Activated naive CD4-positive, alpha-beta T cell treated with anti-CD3 and anti-CD28 coated beads, Interleukin-2, amount 50 U/mL, for 72 hours (primary cell): ENCODE results near the gene TFDP1. TPM values are rescaled to one million over a fixed set of nuclear protein-coding genes. Genes with fewer than 3 reads are reported as not detected.
A peak's percentile ranks its signal among the peaks of the same experiment; 100 is the strongest.
"Not testable (repeated sequence)": the region's sequence is repeated elsewhere in the genome, so short reads cannot be mapped to it uniquely, and the experiment has no call there.

Source experiments
- ATAC-seq, 2 donors: fragments of 150-1000 bp; cut with Tn5 transposase; 2 replicates each; pipeline ENCODE4 v1.10.0; 2021; ENCODE audit warnings: mild to moderate bottlenecking in 2 of 2, moderate library complexity in 2 of 2
- DNase-seq, 2 donors: peaks; one replicate each; pipeline ENCODE4 v3.0.0; 2021 to 2022; ENCODE audit warnings: low spot score in 2 of 2
- H3K27ac Mint-ChIP-seq, 2 donors: one replicate each; pipeline ENCODE4 v1.8.0; 2022; ENCODE audit warnings: mild to moderate bottlenecking in 2 of 2, mixed read lengths in 2 of 2
- H3K36me3 Mint-ChIP-seq, 2 donors: one replicate each; pipeline ENCODE4 v1.8.0; 2022; ENCODE audit warnings: mixed read lengths in 2 of 2
- H3K9me3 Mint-ChIP-seq, 2 donors: one replicate each; pipeline ENCODE4 v1.8.0; 2022; ENCODE audit warnings: mixed read lengths in 2 of 2
- total RNA-seq, 2 donors: library from RNA; stranded (reverse); gene quantifications; one replicate each; pipeline ENCODE4 v1.2.3, GENCODE V29; 2022

TFDP1 gene
- total RNA-seq, 2 donors from 2014 or later: 95.1 to 173 TPM

- ATAC-seq: no peak
- no peaks in the 10 kb centered on the region for H3K36me3 Mint-ChIP-seq
- no peaks in the 10 kb centered on the region for H3K9me3 Mint-ChIP-seq
- no peak overlapping the region for H3K27ac Mint-ChIP-seq
- DNase-seq: peak in 1 of 2 donors; percentile 28
These were observed 23.7 kb upstream of the TFDP1 start for GRCh38 chr13:113560645-113561416.

DNA sequence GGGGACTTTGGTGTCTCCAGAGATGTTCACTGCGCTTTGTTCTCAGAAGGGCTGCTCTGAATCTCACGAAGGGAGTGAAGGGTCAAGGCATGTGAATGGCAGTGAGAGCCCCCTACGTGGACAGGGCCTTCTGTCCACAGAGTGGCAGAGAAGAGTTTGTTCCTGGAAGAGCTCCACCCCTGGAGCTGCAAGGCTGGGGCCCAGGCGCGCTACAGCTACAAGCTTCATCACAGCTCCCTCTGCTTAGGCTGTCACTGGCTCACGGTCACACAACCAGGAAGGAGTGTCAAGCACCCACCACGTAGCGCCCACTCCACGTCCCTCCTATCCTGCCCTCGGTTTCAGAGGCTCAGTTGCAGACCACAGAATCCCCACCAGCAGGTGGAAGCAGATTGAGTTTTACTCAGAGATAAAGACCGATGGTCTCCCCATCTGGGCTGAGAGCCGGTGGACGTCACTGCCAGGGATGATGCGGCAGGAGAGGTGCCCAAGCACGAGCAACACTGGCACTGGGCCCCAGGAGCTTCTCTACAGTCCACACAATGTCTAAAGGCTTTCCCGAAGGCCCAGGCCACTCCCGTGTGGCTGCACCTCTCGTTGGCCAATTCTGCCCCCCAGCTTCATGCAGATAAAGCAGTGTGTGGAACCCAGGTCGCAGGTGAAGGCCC, 23.0 kb upstream of the TFDP1 start:
- DNase-seq (peak in 1 of 2 donors; percentile 34), ATAC-seq (no peak)
- H3K27ac Mint-ChIP-seq: no peak overlapping the region
- H3K9me3 Mint-ChIP-seq: no peaks in the 10 kb centered on the region
- no peaks in the 10 kb centered on the region for H3K36me3 Mint-ChIP-seq

- no peaks in the 10 kb centered on the region for H3K9me3 Mint-ChIP-seq
- ATAC-seq: peak; percentile 46 to 69
- DNase-seq: peak; percentile 41 to 44
- no peak overlapping the region for H3K27ac Mint-ChIP-seq
- H3K36me3 Mint-ChIP-seq: no peaks in the 10 kb centered on the region
These were observed 22.3 kb upstream of the TFDP1 start for GRCh38 chr13:113562085-113562749.

DNA sequence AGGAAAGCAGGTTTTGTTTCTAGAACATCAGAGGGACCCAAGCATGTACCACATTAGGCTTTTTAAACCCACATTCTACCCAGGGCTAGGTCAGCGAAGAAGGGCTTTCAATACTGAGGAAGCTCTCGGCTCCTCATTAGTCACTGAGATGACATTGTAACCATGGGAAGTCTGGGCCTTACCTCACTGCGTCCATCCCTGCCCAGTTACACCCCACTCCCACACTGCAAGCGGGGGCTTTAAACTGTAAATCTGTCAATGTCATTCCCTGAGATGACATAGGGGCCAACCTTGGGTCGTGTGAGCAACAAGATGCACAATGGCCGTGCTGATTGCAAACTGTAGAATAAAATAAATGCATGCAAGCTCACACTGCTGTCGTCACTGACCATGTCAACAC, 21.7 kb upstream of the TFDP1 start:
- H3K27ac Mint-ChIP-seq: no peak overlapping the region
- DNase-seq (no peak), ATAC-seq (no peak)
- H3K9me3 Mint-ChIP-seq: no peaks in the 10 kb centered on the region
- H3K36me3 Mint-ChIP-seq: no peaks in the 10 kb centered on the region

DNA sequence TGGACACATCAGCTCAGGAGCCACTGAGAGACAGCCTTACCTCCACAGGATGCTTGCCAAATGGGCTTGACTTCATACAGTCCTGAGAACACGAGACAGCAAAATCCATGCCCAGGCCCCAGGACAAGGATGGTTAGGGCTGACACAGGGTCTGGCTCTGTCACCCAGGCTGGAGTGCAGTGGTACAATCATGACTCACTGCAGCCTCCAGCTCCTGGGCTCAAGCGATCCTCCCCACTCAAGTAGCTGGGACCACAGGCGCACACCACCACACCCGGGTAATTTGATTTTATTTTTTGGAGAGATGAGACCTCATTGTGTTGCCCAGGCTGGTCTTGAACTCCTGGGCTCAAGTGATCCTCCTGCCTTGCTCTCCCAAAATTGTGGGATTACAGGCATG, 21.0 kb upstream of the TFDP1 start:
- H3K27ac Mint-ChIP-seq, H3K36me3 Mint-ChIP-seq, ATAC-seq, H3K9me3 Mint-ChIP-seq: not testable (repeated sequence)
- DNase-seq: peak in 1 of 2 donors; percentile 16

- H3K36me3 Mint-ChIP-seq: no peaks in the 10 kb centered on the region
- ATAC-seq: no peak
- peak in 1 of 2 donors; percentile 23 for DNase-seq
- no peak overlapping the region for H3K27ac Mint-ChIP-seq
- no peaks in the 10 kb centered on the region for H3K9me3 Mint-ChIP-seq
These were observed 20.1 kb upstream of the TFDP1 start for GRCh38 chr13:113564331-113565023.

DNA sequence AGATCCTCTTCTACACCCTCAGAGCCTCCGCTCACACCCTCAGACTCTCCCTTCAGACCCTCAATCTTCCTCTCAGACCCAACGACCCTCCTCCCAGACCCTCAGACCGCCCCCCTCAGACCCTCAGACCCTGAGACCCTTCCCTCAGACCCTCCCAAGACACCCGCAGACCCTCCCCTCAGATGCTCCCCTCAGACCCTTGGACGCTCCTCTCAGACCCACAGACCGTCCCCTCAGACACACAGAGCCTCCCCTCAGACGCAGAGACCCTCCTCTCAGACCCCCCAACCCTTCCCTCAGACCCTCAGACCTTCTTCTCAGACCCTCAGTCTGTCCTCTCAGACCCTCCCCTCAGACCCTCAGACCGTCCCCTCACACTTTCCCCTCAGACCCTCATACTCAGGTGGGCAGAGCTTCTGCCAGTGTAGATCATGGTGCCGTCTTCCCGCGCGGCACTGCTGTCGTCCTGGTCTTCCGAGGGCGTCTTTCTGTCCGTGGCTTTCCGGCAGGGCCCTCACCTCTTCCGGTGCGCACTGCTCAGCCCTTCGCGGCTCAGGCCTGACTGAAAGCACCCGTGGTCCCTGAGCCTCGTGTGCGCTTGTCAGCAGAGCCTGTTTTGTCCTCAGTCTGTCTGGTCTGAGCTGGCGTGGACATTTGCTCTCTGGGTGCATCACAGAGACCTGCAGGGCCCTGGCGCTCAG, 18.9 kb upstream of the TFDP1 start:
- DNase-seq (no peak), ATAC-seq (no peak)
- no peaks in the 10 kb centered on the region for H3K9me3 Mint-ChIP-seq

DNA sequence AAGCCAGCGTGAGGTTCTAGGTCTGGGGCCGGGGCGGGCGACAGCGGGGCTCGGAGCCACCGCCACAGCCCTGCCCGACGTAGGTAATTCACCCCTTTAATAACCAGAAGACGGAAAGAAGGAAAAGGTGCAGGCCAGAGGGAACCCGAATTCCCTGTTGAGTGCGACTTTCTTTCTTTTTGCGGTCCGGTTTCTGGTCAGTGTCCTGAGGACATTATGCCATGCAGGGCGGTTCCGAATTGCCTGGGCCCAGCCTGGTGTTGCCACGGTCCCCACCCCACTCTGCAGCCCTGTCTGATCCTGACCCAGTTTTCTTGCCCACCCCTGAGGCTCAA, 18.4 kb upstream of the TFDP1 start:
- ATAC-seq (no peak), DNase-seq (peak in 1 of 2 donors; percentile 20)
- H3K36me3 Mint-ChIP-seq: no peaks in the 10 kb centered on the region

More for the DNA sequence above, 18.9 kb upstream of the TFDP1 start:
- Mint-ChIP-seq H3K27ac (no peak overlapping the region), H3K36me3 (no peaks in the 10 kb centered on the region)

DNA sequence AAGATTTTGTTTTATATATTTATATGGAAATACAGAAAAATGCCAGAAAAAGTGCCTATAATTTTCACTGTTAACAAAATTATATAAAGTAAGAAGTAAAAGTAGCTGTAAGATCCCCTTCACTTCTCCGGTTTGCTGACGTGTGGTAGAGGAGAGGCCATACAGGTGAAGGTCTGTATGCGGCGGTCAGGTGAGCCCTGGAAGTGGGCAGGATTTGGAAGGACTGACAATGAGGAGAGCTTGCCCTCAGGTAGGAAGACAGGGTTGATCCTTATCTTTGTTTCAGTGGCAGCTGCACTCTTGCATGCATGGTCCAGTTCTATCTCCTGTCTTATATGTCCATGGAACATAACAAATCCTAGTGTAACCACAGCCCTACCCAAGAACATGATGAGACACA, 16.9 kb upstream of the TFDP1 start:
- Mint-ChIP-seq H3K27ac (no peak overlapping the region), H3K9me3 (no peaks in the 10 kb centered on the region), H3K36me3 (no peaks in the 10 kb centered on the region)
- ATAC-seq (no peak), DNase-seq (no peak)

More for the DNA sequence above, 18.4 kb upstream of the TFDP1 start:
- no peaks in the 10 kb centered on the region for H3K9me3 Mint-ChIP-seq
- no peak overlapping the region for H3K27ac Mint-ChIP-seq

DNA sequence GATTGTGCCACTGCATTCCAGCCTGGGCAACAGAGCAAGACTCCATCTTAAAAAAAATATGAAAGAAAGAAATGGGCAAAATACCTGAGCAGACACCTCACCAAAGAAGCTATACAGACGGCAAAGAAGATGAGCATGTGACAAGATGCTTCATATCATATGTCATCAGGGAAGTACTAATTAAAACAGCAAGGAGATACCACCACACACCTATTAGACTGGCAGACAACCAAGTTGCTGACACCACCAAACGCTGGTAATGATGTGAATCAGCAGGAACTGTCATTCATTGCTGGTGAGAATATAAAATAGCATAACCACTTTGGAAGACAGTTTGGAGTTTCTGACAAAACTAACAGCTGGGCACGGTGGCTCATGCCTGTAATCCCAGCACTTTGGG, 11.5 kb upstream of the TFDP1 start:
- Mint-ChIP-seq H3K9me3 (peaks cover 1 to 15% of the 10 kb centered on the region in 2 donors), H3K27ac (no peak overlapping the region), H3K36me3 (no peaks in the 10 kb centered on the region)
- DNase-seq: no peak
- ATAC-seq: no peak

DNA sequence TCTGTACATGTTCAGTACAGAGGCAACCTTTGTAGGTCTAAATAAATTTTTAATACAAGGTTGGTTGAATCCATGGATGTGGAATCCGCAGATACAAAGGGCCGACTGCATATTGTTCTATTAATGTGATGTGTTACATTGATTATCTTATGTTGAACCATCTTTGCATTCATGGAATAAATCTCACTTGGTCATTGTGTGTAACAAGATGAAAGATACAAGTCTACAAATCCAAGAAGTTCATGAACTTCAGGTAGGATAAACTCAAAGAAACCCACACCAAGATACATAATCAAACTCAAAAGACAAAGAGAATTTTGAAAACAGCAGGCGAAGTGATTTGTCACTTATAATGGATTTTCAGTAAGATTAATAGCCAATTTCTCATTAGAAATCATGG, 8.0 kb upstream of the TFDP1 start:
- DNase-seq: no peak
- no peak for ATAC-seq
- no peak overlapping the region for H3K27ac Mint-ChIP-seq
- no peaks in the 10 kb centered on the region for H3K36me3 Mint-ChIP-seq
- H3K9me3 Mint-ChIP-seq: peaks cover 4 to 15% of the 10 kb centered on the region in 2 donors

GRCh38 chr13:113577881-113578435, 6.6 kb upstream of the TFDP1 start:
- no peaks in the 10 kb centered on the region for H3K36me3 Mint-ChIP-seq
- DNase-seq (no peak), ATAC-seq (no peak)
- H3K27ac Mint-ChIP-seq: no peak overlapping the region
- H3K9me3 Mint-ChIP-seq: peaks cover 4 to 15% of the 10 kb centered on the region in 2 donors

DNA sequence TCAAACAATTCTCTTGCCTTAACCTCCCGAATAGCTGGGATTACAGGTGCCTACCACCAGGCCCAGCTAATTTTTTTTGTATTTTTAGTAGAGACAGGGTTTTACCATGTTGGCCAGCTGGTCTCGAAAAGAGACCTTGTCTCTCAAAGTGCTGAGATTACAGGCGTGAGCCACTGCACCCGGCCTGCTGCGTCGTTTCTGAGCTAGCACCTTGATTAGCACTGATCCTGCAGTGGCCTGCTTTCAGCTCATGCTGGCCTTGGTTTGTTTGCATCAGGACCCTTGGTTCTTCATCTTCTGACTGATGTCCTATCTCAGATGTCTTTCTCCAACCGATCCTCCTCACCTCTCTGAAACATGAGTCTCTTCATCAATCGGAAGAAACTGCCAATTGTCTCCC, 4.9 kb upstream of the TFDP1 start:
- Mint-ChIP-seq H3K36me3 (no peaks in the 10 kb centered on the region), H3K27ac (no peak overlapping the region), H3K9me3 (peaks cover 4 to 12% of the 10 kb centered on the region in 2 donors)
- ATAC-seq (no peak), DNase-seq (peak in 1 of 2 donors; percentile 31)

DNA sequence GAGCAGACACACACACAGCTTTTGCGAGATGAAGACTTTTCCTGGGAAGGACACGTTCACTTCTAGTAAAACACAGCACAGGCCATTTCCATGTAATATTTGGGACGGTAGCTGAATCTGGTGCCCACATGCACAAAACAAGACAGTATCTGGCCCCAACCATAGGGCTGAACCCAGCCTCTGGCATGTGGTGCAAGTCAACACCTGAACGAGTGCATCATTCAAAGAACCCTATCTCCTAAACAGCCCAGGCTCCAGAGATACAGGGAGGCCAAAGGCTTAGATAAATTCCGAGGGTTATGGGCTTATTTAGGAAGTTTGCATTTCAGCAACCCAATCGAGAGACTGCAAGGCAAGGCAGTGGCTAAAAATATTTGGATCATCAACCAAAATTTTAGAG, 2.7 kb upstream of the TFDP1 start:
- Mint-ChIP-seq H3K27ac (no peak overlapping the region), H3K36me3 (peaks cover 14 to 15% of the 10 kb centered on the region in 2 donors), H3K9me3 (peaks cover 4 to 7% of the 10 kb centered on the region in 2 donors)
- DNase-seq: peak in 1 of 2 donors; percentile 44
- no peak for ATAC-seq

- H3K27ac Mint-ChIP-seq: no peak overlapping the region
- no peak for ATAC-seq
These were observed 1.5 kb upstream of the TFDP1 start for GRCh38 chr13:113582841-113583631.

More at GRCh38 chr13:113582841-113583631, 1.5 kb upstream of the TFDP1 start:
- peak in 1 of 2 donors; percentile 51 for DNase-seq
- H3K36me3 Mint-ChIP-seq: peaks cover 18 to 24% of the 10 kb centered on the region in 2 donors
- peaks cover 0 to 3% of the 10 kb centered on the region in 2 donors for H3K9me3 Mint-ChIP-seq
